Measurements from ENCODE around the gene GCSH. TPM values are rescaled to one million over a fixed set of nuclear protein-coding genes. Genes with fewer than 3 reads are reported as not detected.

Gene GCSH
- total and polyA plus RNA-seq, 10 of the 15 experiments (the other 5 are each of a cell fraction or from before 2014, with no cell fraction given): 14.7 to 108 (median 39.3) TPM

GRCh38 chr16:81128726-81129524, 32.7 kb upstream of the GCSH start (continued):
- TF ChIP-seq SMAD5 (IDR thresholded peaks at IDR 0.05; ENCODE audit: low read depth) (no peak), E4F1 (IDR thresholded peaks at IDR 0.05; ENCODE audit: borderline replicate concordance, partially characterized antibody) (no peak), KDM1A (IDR thresholded peaks at IDR 0.05; ENCODE audit: borderline replicate concordance) (no peak), ATF3 (IDR thresholded peaks at IDR 0.05; ENCODE audit: borderline replicate concordance, extremely low read depth, low read depth, low read length) (no peak), MXI1 (IDR thresholded peaks at IDR 0.05; ENCODE audit: low read depth, low read length) (no peak), CBFB (IDR thresholded peaks at IDR 0.05; ENCODE audit: low read depth) (no peak), HDGF (IDR thresholded peaks at IDR 0.05) (no peak)
- TF ChIP-seq, protein P1, sequence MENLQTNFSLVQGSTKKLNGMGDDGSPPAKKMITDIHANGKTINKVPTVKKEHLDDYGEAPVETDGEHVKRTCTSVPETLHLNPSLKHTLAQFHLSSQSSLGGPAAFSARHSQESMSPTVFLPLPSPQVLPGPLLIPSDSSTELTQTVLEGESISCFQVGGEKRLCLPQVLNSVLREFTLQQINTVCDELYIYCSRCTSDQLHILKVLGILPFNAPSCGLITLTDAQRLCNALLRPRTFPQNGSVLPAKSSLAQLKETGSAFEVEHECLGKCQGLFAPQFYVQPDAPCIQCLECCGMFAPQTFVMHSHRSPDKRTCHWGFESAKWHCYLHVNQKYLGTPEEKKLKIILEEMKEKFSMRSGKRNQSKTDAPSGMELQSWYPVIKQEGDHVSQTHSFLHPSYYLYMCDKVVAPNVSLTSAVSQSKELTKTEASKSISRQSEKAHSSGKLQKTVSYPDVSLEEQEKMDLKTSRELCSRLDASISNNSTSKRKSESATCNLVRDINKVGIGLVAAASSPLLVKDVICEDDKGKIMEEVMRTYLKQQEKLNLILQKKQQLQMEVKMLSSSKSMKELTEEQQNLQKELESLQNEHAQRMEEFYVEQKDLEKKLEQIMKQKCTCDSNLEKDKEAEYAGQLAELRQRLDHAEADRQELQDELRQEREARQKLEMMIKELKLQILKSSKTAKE (IDR thresholded peaks at IDR 0.05; ENCODE audit: low read depth, poor library complexity, severe bottlenecking): no peak
